HUES48 (cell line): Measurements from ENCODE around the gene PTPN3.

Source experiments
- H3K27ac ChIP-seq: one replicate; pipeline ENCODE4 v1.7.0; 2013; ENCODE audit warnings: low read depth, low read length, inconsistent platforms
- H3K27me3 ChIP-seq: 2 replicates; pipeline ENCODE4 v1.6.1; 2013; ENCODE audit warnings: mild to moderate bottlenecking, low read length; ENCODE audit not compliant: control insufficient read depth, insufficient read depth
- H3K36me3 ChIP-seq: 2 replicates; pipeline ENCODE4 v1.6.1; 2013; ENCODE audit warnings: low read length; ENCODE audit not compliant: control insufficient read depth, insufficient read depth
- H3K4me1 ChIP-seq: 2 replicates; pipeline ENCODE4 v1.6.1; 2013; ENCODE audit warnings: mild to moderate bottlenecking, low read length; ENCODE audit not compliant: control insufficient read depth, insufficient read depth
- H3K4me3 ChIP-seq: 2 replicates; pipeline ENCODE4 v1.5.1; 2013; ENCODE audit warnings: mild to moderate bottlenecking, low read depth, low read length
- H3K9ac ChIP-seq: 2 replicates; pipeline ENCODE4 v1.6.1; 2013; ENCODE audit warnings: mild to moderate bottlenecking, low read depth, low read length, moderate library complexity
- H3K9me3 ChIP-seq: 2 replicates; pipeline ENCODE4 v1.6.1; 2013; ENCODE audit warnings: low read length; ENCODE audit not compliant: control insufficient read depth, insufficient read depth

PTPN3 gene

DNA sequence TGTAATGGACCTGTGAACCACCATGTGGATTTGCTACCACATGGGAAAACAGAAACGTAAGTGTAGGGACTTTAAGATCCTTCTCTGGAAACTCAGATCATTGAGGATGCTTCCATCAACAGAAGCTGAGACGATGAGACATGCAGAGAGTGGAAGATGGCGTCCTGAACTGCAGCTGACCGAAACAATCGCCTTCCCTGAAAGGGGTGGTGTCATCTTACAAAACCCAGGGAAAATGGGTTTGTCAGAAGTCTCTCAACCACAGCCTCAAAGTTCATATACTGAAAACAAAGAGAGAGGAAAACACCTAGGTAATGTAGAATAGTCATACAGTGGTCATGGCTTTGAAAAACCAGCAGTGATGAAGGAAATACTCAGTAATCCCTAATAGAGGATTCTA is 6.6 kb upstream of the PTPN3 start:
- no peaks in the 10 kb centered on the region for H3K36me3 ChIP-seq
- no peak overlapping the region for H3K9ac ChIP-seq
- H3K27ac ChIP-seq: no peak overlapping the region
- H3K9me3 ChIP-seq: no peaks in the 10 kb centered on the region
- H3K27me3 ChIP-seq: peaks cover 35% of the 10 kb centered on the region
- H3K4me3 ChIP-seq: no peak overlapping the region
- H3K4me1 ChIP-seq: no peaks in the 10 kb centered on the region

DNA sequence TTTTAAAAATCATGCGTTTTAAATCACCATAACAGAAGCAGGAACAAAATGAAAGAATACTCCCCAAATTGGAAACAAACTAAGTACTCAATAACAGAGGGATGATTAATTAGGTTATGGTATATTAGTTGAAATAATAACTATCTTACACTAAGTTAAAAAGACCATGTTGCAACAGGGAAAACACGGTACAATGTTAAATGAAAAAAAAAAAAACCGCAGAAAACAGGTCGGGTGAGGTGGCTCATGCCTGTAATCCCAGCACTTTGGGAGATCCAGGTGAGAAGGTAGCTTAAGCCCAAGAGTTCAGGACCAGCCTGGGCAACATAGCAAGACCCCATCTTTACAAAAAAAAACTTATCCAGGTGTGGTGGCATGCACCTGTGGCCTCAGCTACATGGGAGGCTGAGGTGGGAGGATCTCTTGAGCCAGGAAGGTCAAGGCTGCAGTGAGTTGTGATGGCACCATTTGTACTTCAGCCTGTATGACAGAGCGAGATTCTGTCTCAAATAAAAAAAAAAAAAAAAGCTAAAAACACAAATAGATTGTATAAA is 2.4 kb upstream of the PTPN3 start:
- Histone ChIP-seq H3K27me3 (peaks cover 73% of the 10 kb centered on the region), H3K27ac (no peak overlapping the region), H3K9me3 (no peaks in the 10 kb centered on the region), H3K36me3 (no peaks in the 10 kb centered on the region), H3K4me3 (no peak overlapping the region), H3K4me1 (peaks cover 6% of the 10 kb centered on the region), H3K9ac (no peak overlapping the region)

DNA sequence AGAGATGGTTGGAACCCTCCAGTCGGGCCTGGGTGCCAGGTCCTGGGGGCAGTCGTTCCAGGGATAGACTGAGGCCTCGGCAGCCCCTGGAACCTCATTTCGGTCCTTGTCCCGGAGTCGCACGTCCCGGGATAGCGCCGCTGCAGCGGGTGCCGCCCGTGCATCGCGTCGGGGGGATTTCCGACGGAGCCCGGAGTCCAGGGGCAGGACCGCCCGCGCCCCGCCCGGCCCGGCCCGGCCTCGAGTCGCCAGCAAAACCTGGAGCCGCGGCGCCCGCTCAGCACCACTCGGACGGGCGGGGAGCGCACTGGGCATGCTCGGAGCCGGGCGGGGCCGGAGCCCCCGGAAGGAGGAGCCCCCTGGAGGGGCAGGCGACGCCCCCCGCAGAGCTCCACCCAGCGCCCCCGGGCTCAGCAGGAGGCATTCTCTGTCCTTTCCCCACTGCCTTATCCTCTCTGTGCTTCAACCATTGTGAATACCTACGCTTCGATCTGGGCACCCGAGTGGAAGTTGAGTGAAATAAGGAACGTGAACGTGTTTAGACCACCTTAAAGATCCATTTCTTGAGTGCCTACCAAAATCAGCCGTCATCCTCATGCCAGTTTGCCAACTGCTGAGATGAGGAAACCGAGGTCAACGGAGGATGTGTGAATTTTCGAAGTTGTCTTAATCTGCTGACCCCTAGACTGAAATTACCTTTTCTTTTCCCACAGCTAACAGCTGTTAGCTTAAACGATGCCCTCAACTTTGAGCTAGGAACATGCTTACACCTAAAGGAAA is 1.7 kb upstream of the PTPN3 start:
- Histone ChIP-seq H3K27ac (no peak overlapping the region), H3K4me3 (peak overlapping the region; percentile 58), H3K36me3 (no peaks in the 10 kb centered on the region), H3K9me3 (no peaks in the 10 kb centered on the region), H3K9ac (no peak overlapping the region), H3K4me1 (peaks cover 6% of the 10 kb centered on the region), H3K27me3 (peaks cover 80% of the 10 kb centered on the region)

DNA sequence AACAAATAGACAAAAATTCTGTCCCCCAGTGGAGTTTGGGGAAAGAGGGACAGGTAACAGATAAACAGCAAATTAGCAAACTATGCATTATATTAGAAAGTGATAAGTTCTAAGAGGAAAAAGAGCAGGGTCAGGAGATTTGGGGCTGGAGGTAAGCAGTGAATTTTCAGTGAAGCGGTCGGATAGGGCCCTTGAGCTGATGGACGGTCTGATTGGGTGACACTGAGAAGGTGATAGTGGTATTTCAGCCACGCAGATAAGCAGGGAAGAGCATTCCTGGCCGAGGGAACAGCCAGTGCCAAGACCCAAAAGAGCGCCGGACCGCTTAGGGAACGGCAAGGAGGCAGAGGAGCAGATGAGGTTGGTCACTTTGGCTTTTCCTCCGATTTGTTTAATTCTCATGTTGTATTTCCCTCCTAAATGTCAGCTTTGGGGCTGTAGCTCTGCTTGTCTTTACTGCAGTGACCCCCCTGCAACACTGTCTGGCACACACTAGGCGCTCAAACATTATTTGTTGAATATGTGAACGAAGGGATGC is 1.1 kb upstream of the PTPN3 start:
- Histone ChIP-seq H3K9me3 (no peaks in the 10 kb centered on the region), H3K4me1 (peaks cover 6% of the 10 kb centered on the region), H3K4me3 (peak overlapping the region; percentile 58), H3K36me3 (no peaks in the 10 kb centered on the region), H3K27ac (no peak overlapping the region), H3K9ac (no peak overlapping the region), H3K27me3 (peaks cover 80% of the 10 kb centered on the region)

DNA sequence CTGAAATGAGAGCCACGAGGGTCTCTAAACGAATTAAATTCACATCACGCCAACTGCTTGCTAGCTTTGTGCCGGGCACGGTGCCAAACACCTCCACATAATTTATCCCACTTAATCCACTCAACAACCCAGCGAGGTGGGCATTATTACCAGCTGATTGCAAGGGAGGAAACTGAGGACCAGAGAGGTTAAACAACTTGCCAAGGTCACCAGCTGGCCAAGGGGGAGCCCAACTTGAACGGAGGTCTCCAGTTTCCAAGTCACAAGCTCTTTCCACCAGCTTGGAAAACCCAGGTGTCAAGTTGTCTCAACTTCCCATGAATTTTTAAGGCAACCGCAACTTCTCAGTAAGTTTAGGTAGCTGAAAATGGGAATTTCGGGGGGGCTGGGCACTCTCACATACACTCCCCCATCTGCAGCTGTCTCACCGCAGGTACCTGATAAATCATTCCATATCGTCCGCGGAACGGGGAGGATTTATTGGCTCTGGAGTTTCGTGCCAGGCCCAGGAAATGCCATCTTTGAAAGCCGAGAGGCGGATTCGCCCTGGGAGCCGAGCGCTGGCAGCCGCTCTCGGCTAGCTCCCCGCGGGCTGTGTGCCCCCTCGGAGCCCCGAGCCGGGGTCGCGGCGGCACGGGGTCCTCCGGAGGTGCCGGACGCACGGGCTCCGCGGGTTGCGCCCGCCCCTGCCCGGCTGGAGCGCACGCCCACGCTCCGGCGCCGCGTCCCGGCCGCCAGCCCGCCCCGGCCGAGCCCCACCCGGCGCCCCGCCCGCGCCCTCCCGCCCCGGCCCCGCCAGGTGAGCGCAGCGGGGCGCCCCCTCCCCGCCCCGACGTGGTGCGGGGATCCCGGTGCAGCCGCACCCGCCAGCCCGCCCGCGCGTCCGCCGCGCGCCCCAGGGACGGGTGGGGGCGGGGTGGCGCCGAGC is 617 bp downstream of the PTPN3 start:
- Histone ChIP-seq H3K4me1 (peaks cover 6% of the 10 kb centered on the region), H3K9ac (no peak overlapping the region), H3K4me3 (peak overlapping the region; percentile 63), H3K36me3 (no peaks in the 10 kb centered on the region), H3K27me3 (peaks cover 73% of the 10 kb centered on the region), H3K27ac (no peak overlapping the region), H3K9me3 (no peaks in the 10 kb centered on the region)

DNA sequence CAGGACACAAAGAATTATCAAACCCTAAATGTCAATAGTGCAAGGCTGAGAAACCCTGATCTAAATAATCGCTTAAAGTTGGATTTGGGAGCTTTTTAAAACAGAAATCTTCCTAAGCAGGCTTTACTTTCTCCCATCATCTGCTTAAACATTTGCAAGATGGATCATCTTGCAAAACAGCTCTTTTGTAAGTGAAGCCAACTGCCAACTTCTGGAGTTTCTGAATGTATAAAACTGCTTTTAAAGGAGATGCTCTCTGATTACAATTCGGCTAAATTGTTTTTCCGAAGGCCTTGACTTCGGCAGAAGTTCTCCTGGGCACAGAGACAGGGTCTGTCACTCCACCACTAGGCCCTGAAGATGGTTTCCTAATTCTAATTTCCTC is 1.3 kb downstream of the PTPN3 start:
- Histone ChIP-seq H3K9me3 (no peaks in the 10 kb centered on the region), H3K9ac (no peak overlapping the region), H3K27ac (no peak overlapping the region), H3K36me3 (no peaks in the 10 kb centered on the region), H3K4me1 (peaks cover 6% of the 10 kb centered on the region), H3K4me3 (no peak overlapping the region), H3K27me3 (peaks cover 66% of the 10 kb centered on the region)

DNA sequence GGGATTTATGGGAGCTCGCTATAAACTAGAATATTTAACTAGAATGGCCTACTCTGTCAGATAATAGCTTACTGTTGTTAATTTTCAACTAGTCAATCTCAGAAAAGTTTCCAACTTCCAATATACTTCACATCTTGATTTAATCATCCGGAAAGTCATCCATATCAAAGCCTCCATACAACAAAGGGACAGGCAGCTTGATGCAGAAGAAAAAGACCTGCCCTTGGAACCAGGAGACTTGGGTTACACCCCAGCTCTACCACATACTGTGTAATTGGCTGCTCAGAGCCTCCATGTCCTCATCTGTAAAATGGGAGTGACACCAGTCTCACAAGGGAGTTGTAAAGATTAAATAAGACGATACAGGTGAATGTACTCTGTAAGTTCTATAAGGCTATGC is 1.9 kb downstream of the PTPN3 start:
- Histone ChIP-seq H3K4me3 (no peak overlapping the region), H3K27ac (no peak overlapping the region), H3K9ac (no peak overlapping the region), H3K36me3 (no peaks in the 10 kb centered on the region), H3K9me3 (no peaks in the 10 kb centered on the region), H3K27me3 (peaks cover 60% of the 10 kb centered on the region), H3K4me1 (peaks cover 6% of the 10 kb centered on the region)

DNA sequence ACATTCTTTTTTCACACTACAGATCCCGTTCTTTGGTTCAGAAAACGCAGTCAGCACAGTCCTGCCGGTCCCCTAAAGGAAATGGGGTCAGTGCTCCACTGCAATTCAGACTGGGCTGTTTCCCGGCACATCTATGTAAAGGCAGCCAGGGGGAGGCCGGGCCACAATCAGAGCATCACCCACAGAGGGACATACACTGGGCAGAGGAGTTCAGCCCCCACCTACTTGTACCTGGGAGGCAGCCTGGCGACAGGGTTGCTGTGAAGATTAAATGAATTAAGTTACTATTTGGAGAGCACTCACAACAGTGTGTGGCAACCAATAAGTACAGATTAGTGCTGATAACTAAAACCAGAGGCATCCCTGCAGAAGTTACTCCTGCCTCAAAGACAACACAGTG is 4.5 kb downstream of the PTPN3 start:
- H3K36me3 ChIP-seq: no peaks in the 10 kb centered on the region
- no peak overlapping the region for H3K4me3 ChIP-seq
- no peak overlapping the region for H3K27ac ChIP-seq
- no peak overlapping the region for H3K9ac ChIP-seq
- no peaks in the 10 kb centered on the region for H3K9me3 ChIP-seq
- H3K4me1 ChIP-seq: peaks cover 4% of the 10 kb centered on the region
- peaks cover 34% of the 10 kb centered on the region for H3K27me3 ChIP-seq

DNA sequence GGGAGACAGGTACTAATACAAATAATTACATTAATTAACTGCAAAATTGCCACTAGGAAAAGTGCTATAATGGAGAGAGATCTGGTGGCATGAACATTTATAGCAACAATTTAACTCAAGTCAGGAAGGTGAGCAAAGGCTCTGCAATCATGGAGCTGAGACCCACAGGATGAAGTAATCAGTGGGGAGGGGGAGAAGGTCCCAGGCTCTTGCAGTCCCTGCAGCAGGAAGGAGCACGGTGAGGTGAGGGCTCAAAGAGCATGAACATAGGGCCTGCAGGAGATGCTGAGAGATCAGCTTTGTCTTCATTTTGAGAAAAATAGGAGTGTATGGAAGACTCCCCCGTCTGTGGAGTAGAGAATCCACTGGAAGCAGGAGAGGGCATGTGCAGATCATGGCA is 6.5 kb downstream of the PTPN3 start:
- no peak overlapping the region for H3K4me3 ChIP-seq
- H3K4me1 ChIP-seq: no peaks in the 10 kb centered on the region
- peaks cover 18% of the 10 kb centered on the region for H3K27me3 ChIP-seq
- no peak overlapping the region for H3K9ac ChIP-seq
- H3K27ac ChIP-seq: no peak overlapping the region
- no peaks in the 10 kb centered on the region for H3K9me3 ChIP-seq
- no peaks in the 10 kb centered on the region for H3K36me3 ChIP-seq

DNA sequence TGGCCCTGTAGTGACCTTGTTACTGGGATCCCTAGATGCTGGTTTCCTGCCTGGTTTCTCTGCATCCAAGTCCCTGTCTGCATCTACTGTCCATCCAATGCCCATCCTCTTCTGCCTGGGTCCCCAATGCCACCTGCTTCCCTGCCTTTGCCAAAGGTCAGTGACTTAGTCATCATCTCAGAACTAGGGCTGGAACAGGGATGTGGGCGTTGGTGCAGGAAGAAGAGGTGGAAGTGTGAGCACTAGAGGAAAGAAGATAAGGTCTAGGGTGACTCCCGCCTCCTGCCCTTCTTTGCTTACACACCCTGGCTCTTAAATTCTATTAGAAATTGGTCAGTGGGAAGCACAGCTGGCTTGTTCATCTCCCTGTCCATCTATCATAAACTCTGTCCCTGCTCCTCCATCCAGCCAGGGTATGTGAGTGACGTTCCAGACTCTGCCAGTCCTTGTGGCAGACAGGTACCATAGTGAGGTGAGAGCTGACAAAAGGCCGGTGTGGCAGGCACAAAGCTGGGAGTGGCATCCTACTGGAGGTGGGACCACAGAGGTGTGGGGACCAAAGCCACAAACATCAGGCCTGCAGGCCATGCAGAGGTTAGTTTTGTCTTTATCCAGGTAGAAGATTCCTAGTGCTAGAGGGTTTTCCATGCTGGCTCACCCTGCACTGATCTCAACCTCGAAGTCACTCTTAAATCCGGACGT is 9.2 kb downstream of the PTPN3 start:
- no peak overlapping the region for H3K27ac ChIP-seq
- no peaks in the 10 kb centered on the region for H3K27me3 ChIP-seq

More for the DNA sequence above, 9.2 kb downstream of the PTPN3 start:
- Histone ChIP-seq H3K9ac (no peak overlapping the region), H3K4me1 (no peaks in the 10 kb centered on the region), H3K9me3 (no peaks in the 10 kb centered on the region), H3K36me3 (no peaks in the 10 kb centered on the region), H3K4me3 (no peak overlapping the region)
